PC-3 (cell line): ENCODE measurements around the gene UBALD2. TPM values are rescaled to one million over a fixed set of nuclear protein-coding genes. Genes with fewer than 3 reads are reported as not detected.

Experiments used
- ATAC-seq: fragments of 200-7000 bp; cut with Tn5 transposase; 2 replicates; pipeline ENCODE4 v1.9.1; 2020; ENCODE audit warnings: mild to moderate bottlenecking, moderate library complexity
- BruUV-seq: library from RNA; stranded (reverse); fragments of 400-500 nt; replicated peaks from 2 replicates; lab custom pipeline; 2021; lab: Mats Ljungman, UMichigan
- CTCF ChIA-PET: fragments of 300-600 bp; sonication (Branson Sonifier 250); formaldehyde crosslinking; loops from one replicate; lab custom pipeline; 2022; ENCODE audit warnings: antibody characterized with exemption; lab: Charles Lee
- POLR2A ChIA-PET: fragments of 300-600 bp; sonication (Branson Sonifier 250); formaldehyde crosslinking; loops from one replicate; lab custom pipeline; 2022; ENCODE audit warnings: antibody characterized with exemption; ENCODE audit not compliant: unreplicated experiment; lab: Charles Lee
- DNase-seq: peaks from one replicate; pipeline ENCODE4 v3.0.0-alpha.2; 2015
- H2AFZ ChIP-seq: fragments of 300-600 bp; sonication (generic); 2 replicates; pipeline ENCODE4 v1.6.0; 2016; ENCODE audit warnings: antibody characterized with exemption, low read length
- H3F3A ChIP-seq: fragments of 300-600 bp; sonication (generic); one replicate; pipeline ENCODE4 v1.6.0; 2017; ENCODE audit warnings: antibody characterized with exemption, low read length, control low read depth, mild to moderate bottlenecking; ENCODE audit not compliant: unreplicated experiment
- H3K27ac ChIP-seq: fragments of 300-600 bp; sonication (generic); 2 replicates; pipeline ENCODE4 v1.5.1; 2016; ENCODE audit warnings: mild to moderate bottlenecking, low read length
- H3K27me3 ChIP-seq: fragments of 300-600 bp; sonication (generic); 2 replicates; pipeline ENCODE4 v1.6.1; 2016; ENCODE audit warnings: low read length, mixed read lengths
- H3K36me3 ChIP-seq: fragments of 300-600 bp; sonication (generic); 2 replicates; pipeline ENCODE4 v1.6.1; 2016; ENCODE audit warnings: low read depth, mixed run types, low read length, mixed read lengths
- H3K4me1 ChIP-seq: fragments of 300-600 bp; sonication (generic); 2 replicates; pipeline ENCODE4 v1.5.1; 2016; ENCODE audit warnings: low read length; ENCODE audit not compliant: insufficient read depth
- H3K4me2 ChIP-seq: fragments of 300-600 bp; sonication (generic); 2 replicates; pipeline ENCODE4 v1.6.0; 2016; ENCODE audit warnings: low read length
- H3K4me3 ChIP-seq: fragments of 300-600 bp; sonication (generic); 2 replicates; pipeline ENCODE4 v1.5.1; 2016; ENCODE audit warnings: mild to moderate bottlenecking, low read length, mixed read lengths
- H3K79me2 ChIP-seq: fragments of 300-600 bp; sonication (generic); 2 replicates; pipeline ENCODE4 v1.6.1; 2017; ENCODE audit warnings: low read length, mixed read lengths
- H3K9ac ChIP-seq: fragments of 300-600 bp; sonication (generic); 2 replicates; pipeline ENCODE4 v1.6.0; 2016; ENCODE audit warnings: mild to moderate bottlenecking, low read length
- H3K9me2 ChIP-seq: fragments of 300-600 bp; sonication (generic); replicated peaks from 2 replicates; pipeline ENCODE4 v1.6.1; 2016; ENCODE audit warnings: mixed run types, low read length, mixed read lengths
- H3K9me3 ChIP-seq: fragments of 300-600 bp; sonication (generic); 2 replicates; pipeline ENCODE4 v1.6.1; 2016; ENCODE audit warnings: low read length, mixed read lengths
- H4K20me1 ChIP-seq: fragments of 300-600 bp; sonication (generic); 2 replicates; pipeline ENCODE4 v1.6.1; 2016; ENCODE audit warnings: low read length, mixed read lengths
- EZH2 ChIP-seq: fragments of 300-600 bp; sonication (generic); IDR thresholded peaks from one replicate; pipeline ENCODE4 v1.6.1; 2017; ENCODE audit warnings: antibody characterized with exemption, mild to moderate bottlenecking, low read length; ENCODE audit not compliant: unreplicated experiment
- EZH2phosphoT487 ChIP-seq: fragments of 300-600 bp; sonication (generic); IDR thresholded peaks from 2 replicates; pipeline ENCODE4 v1.6.1; 2018; ENCODE audit warnings: mild to moderate bottlenecking, antibody characterized with exemption, low read length, borderline replicate concordance
- intact Hi-C: fragments of 100-400 bp; cut with micrococcal nuclease; formaldehyde crosslinking; loops from 2 replicates; pipeline ENCODE4 v1.9.0; 2023
- total RNA-seq: library from RNA; depleted of rRNA; stranded (reverse); fragments of >200 nt; gene quantifications from 2 replicates; pipeline ENCODE4 v1.2.3, GENCODE V29; 2014
- TF ChIP-seq, protein P1 (sequence below): fragments of 300-600 bp; sonication (generic); conservative IDR thresholded peaks from 2 replicates; pipeline ENCODE4 v1.5.1; 2017; ENCODE audit warnings: antibody characterized with exemption, low read depth, mild to moderate bottlenecking, low read length

Gene UBALD2
- total RNA-seq, 1 experiment from 2014 or later = 59.5 TPM

GRCh38 chr17:76278268-76278908 lies 13.2 kb downstream of the UBALD2 start:
- no TSS peak for BruUV-seq
- peaks cover 13% of the 10 kb centered on the region for H3K4me1 ChIP-seq
- no peak for ATAC-seq
- TF ChIP-seq, protein P1, sequence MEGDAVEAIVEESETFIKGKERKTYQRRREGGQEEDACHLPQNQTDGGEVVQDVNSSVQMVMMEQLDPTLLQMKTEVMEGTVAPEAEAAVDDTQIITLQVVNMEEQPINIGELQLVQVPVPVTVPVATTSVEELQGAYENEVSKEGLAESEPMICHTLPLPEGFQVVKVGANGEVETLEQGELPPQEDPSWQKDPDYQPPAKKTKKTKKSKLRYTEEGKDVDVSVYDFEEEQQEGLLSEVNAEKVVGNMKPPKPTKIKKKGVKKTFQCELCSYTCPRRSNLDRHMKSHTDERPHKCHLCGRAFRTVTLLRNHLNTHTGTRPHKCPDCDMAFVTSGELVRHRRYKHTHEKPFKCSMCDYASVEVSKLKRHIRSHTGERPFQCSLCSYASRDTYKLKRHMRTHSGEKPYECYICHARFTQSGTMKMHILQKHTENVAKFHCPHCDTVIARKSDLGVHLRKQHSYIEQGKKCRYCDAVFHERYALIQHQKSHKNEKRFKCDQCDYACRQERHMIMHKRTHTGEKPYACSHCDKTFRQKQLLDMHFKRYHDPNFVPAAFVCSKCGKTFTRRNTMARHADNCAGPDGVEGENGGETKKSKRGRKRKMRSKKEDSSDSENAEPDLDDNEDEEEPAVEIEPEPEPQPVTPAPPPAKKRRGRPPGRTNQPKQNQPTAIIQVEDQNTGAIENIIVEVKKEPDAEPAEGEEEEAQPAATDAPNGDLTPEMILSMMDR = no peak
- no peak for TF ChIP-seq EZH2
- TF ChIP-seq EZH2phosphoT487 = no peak
- no peaks in the 10 kb centered on the region for H3F3A ChIP-seq
- ChIA-PET POLR2A (interaction anchor here (0.6 kb wide), 1 partner anchor 20 kb away, joined by 7 read pairs; no protein-coding TSS in a partner anchor), CTCF (interaction anchor here (1.3 kb wide), 1 partner anchor 97 kb away, joined by 4 read pairs; no protein-coding TSS in a partner anchor)
- no peaks in the 10 kb centered on the region for H3K79me2 ChIP-seq
- no peaks in the 10 kb centered on the region for H3K27me3 ChIP-seq
- H3K9me2 ChIP-seq = no peaks in the 10 kb centered on the region
- no peaks in the 10 kb centered on the region for H3K36me3 ChIP-seq
- no peaks in the 10 kb centered on the region for H3K9me3 ChIP-seq
- H3K4me3 ChIP-seq = no peak overlapping the region
- H4K20me1 ChIP-seq = no peaks in the 10 kb centered on the region
- no peak overlapping the region for H3K27ac ChIP-seq
- intact Hi-C loops = loop anchor here (10.0 kb wide), 1 partner anchor 374 kb away; the partner anchor contains the start of gene MRPL38
- no peak overlapping the region for H3K9ac ChIP-seq
- H3K4me2 ChIP-seq = no peak overlapping the region
- H2AFZ ChIP-seq = no peak overlapping the region
- DNase-seq = no peak

GRCh38 chr17:76278952-76279741 lies 14.0 kb downstream of the UBALD2 start:
- Histone ChIP-seq H4K20me1 (no peaks in the 10 kb centered on the region), H3K27ac (no peak overlapping the region), H3K36me3 (no peaks in the 10 kb centered on the region), H3K4me1 (peaks cover 13% of the 10 kb centered on the region), H3F3A (no peaks in the 10 kb centered on the region), H3K4me2 (no peak overlapping the region), H3K27me3 (no peaks in the 10 kb centered on the region), H3K9ac (no peak overlapping the region), H2AFZ (no peak overlapping the region), H3K9me2 (no peaks in the 10 kb centered on the region), H3K79me2 (no peaks in the 10 kb centered on the region), H3K9me3 (no peaks in the 10 kb centered on the region), H3K4me3 (no peak overlapping the region)
- DNase-seq (peak; percentile 97), ATAC-seq (peak; percentile 94)
- POLR2A ChIA-PET = interaction anchor here (0.6 kb wide), 1 partner anchor 20 kb away, joined by 7 read pairs; no protein-coding TSS in a partner anchor
- no peak for TF ChIP-seq EZH2phosphoT487
- TF ChIP-seq, protein P1 = peak; percentile 99
- intact Hi-C loops = loop anchor here (1.0 to 10.0 kb wide), 3 partner anchors 31 to 374 kb away; partner anchors contain the start of gene MRPL38
- BruUV-seq = no TSS peak
- CTCF ChIA-PET = interaction anchor here (0.5 to 2.0 kb wide), 13 partner anchors 15 to 158 kb away, joined by 3 to 15 read pairs (median 7); no protein-coding TSS in a partner anchor
